HG03457 (cell line): Measurements from ENCODE around the gene COL5A1.
"Not testable (repeated sequence)": the region's sequence is repeated elsewhere in the genome, so short reads cannot be mapped to it uniquely, and the experiment has no call there.

Experiments
- ATAC-seq: cut with Tn5 transposase; IDR thresholded peaks from one replicate; pipeline ENCODE4 v1.9.1; 2021; ENCODE audit warnings: moderate number of reproducible peaks; ENCODE audit not compliant: unreplicated experiment

The COL5A1 gene

DNA sequence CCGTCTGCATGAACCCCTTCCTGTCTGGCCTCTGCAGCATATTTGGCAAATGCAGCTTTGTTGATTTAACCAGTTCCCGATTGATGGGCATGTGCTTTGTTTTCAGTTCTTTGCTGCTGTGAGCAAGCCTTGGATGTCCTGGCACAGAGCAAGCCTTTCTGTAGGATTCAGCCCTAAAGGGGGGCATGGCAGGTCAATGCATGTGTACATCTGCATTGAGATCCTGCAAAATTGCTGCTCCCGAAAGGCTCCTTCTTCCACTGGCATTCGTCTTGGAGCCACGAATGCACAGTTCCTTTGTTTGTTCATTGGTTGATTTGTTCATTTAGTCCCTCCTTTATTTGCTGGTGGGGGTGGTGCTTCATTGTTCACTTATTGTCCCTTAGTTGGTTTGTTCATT is 34.8 kb downstream of the COL5A1 start:
- no peak for ATAC-seq

DNA sequence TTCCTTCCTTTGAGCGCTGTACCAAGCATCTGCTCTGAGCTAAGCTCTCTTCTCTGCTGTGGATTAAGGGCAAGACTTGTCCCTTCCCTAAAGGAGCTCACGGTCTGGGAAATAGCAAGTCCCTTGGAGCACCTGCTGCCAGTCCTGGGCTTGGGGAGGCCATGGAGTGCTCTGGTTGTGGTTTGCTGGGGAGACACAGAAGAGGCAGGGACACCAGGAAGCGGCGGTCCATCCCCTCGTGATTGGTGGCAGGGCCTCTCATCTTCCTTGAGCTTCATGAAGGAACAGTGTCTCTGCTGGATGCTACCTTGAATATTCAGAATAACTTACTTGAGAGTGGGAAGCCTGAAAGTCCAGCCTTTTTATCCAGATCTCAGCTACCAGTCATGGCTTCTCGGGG is 35.3 kb downstream of the COL5A1 start:
- no peak for ATAC-seq

DNA sequence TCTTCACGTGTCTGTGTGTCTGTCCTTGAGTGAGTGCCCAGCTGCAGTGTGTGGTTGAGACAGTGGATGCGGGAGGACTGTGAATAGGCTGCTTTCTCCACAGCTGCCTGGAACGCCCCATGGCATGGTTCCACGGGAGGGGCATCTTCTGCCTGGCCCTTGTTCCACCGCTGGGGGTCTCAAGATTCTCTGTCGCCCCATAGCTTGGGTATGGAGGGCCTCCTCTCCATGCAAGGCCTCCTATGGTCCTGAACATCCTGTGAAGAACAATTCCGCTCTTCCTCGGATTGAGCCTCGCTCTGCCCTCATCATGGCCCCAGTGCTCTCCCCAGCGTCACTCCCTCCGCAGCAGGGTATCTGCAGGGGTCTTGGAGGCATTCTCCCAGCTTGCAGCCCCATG is 36.1 kb downstream of the COL5A1 start:
- no peak for ATAC-seq

DNA sequence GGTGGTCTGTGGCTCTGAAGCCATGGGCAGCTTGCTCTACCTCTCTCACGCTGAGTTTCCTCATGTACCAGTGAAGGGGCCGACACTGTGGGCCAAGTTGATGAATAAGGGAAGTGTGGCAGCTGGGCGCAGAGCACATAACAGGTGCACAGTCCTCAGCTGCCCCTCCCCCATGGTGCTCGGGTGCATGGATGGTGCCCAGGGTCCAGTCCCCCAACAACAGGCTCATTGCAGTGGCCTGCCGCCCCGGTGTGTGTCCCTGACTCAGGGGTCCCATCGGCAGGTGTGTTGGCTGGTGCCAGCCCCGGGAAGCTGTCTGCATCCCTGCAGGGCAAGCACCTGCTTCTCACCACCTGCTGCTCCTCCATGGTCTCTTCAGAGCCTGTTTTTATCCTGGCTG is 36.6 kb downstream of the COL5A1 start:
- ATAC-seq: no peak

DNA sequence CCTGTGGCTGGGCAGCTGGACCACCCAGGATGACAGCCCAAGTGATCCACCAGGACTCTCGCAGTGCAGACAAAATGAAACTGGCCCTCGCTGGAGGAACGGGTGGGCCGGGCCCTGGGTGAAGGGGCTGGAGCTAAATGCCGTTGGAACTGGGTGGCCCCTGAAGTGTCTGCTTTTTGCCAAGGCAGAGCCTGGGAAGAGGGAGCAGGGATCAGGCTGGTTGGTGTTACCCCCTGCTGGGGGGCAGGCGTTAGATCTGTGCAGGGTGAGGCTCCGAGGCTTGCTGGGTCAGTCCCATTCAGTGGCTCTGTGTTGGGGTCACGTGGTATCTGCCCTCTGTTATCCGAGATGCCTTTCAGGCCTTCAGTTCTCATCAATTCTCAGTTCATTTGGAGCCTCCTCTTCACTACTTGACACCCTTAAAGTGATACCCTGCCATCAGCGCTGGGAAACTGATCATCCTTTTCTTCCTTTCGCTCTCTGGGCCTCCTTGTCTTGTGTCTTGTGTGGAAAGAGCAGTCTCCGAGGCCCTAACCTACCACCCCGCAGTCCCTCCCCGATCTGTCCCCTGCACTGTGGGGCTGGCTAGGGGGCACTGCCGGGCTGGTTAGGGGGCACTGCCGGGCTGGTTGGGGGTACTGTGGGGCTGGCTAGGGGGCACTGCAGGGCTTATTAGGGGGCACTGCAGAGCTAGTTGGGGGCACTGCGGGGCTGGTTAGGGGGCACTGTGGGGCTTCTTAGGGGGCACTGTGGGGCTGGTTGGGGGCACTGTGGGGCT is 37.3 kb downstream of the COL5A1 start:
- no peak for ATAC-seq

DNA sequence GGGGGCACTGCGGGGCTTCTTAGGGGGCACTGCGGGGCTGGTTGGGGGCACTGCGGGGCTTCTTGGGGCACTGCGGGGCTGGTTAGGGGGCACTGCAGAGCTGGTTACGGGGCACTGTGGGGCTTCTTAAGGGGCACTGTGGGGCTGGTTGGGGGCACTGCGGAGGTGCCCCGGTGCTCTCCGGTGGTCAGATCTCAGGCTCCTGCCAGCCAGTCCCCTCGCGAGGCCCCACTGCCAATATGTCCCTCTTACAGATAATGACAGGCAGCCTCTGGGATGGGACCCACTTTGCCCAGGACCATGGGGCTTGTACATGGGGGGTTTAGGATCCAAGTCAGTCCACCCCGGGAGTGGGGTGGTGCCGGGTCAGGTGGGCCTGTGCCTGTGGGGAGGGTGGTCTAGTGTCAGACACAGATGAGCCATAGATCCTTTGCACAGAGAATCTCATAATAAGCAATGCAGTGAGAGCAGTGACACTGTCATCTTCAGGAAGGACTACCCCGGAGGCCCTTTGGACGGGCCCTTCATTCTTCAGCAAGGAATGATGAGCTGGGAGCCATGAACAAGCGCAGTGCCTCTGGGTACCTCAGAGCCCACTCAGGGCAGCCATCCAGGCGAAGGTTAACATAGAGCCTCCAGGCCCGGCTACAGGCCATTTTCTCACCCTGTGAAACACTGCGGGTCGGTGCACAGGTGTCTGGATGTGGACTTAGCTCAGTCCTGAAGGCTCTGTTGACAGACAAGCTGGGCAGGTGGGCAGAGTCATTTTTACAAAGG is 38.2 kb downstream of the COL5A1 start:
- ATAC-seq: no peak

DNA sequence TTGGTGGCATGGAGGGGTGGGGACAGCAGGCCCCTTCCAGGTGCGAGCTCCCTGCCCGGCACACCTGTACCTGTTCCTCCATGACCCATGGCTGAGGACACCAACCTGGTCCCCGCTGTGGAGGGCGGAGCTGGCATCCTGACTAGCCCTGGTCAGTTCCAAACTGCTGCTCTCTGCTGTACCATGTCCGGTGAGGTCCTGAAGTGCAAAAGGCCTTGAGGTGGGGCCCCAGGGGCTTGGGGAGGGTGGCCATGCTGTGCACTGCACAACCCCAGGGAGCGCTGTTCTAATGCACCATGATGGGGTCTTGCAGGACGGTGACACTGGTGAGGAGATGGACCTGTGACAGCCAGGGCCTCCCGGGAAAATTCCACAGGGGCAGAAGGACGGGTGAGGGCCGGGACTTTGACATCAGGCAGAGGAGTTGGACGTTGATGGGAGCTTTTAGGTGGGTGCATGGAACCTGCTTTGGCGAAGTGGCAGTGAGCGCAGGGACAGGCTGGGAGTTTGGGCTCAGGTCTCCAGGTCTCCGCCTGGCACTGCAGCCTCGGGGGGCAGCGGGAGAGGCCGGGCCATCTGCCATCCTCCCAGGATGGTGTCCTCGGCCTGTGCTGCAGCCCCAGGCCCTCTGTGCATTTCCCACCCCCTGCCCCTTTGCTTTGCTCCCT is 38.9 kb downstream of the COL5A1 start:
- no peak for ATAC-seq

DNA sequence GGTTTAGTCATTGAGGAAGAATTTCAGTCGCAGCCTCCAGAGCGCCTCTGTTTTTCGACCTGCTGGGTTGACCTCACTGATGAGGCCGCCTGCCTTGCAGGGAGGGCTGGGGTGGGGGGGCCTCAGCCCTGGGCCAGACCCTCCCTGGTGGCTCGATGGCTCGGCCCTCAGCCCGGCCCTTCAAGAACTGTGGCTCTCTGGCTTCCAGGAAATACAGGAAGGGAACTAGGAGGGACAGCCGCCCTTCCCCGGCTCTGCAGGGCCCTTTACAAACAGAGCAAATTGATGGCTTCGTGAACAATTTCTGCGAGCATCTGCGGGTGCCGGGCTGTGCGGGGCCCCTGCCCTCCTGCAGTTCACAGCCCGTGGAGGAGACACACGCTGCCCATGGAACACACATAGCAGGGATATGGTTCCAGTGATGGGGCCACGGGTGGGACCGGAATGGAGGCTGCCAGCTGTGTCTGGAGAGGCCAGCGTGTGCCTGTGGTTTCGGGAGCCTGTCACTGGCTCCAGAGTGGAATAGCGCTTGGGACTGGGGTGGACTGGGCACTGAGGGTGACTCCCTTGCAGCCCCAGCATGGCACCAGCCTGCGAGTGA is 39.6 kb downstream of the COL5A1 start:
- ATAC-seq: no peak

DNA sequence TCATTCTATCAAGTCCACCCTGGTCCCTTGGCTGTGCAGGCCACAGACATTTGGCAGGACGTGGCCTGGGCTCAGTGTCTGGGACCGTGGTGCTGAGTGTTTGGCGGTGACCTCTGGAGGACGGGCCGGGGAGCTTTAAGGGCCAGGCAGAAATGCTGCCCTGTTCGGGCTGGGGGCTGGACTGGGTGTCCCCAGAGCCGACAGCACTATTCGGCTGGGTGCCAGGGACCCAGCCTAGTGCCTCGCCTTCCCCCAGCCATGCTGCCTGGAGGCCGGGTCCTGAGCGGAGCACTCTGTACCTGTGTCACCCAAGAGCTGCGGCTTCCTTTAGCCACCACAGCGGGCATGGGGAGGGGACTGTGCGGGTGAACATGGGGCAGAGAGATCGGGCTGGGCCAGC is 40.4 kb downstream of the COL5A1 start:
- ATAC-seq: no peak

DNA sequence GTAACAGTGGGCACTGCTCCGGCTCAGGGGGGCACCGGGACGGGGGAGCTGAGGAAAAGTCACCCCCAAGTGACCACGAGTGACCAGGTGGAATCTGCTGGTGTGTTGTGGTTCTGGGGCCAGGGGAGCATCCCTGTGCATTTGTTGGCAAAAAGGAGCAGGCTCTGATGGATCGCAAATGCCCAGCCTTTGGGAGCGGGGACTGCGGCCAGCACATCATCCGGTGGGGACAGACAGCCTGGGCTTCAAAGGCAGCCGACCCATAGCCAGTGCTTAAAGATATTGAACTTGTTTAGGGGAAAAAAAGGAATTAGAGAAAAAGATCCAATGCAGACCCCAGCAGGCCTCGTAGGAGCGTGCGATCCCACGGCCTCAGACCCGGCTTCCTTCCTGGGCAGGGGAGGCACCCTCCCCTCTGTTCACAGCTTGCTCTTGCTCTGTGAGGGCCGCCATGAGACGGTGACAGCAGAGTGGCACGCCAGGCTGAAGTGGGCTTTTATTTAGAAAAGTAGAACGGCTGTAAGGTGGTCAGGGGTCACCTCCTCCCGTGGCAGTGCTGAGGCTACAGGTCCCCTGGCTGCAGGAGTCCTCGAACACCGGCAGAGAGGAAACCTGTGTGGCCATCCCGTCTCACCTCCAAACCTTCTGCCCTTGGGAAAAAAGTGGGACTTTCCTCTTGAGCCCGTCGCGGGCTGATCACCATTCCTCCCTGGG is 41.2 kb downstream of the COL5A1 start:
- no peak for ATAC-seq

DNA sequence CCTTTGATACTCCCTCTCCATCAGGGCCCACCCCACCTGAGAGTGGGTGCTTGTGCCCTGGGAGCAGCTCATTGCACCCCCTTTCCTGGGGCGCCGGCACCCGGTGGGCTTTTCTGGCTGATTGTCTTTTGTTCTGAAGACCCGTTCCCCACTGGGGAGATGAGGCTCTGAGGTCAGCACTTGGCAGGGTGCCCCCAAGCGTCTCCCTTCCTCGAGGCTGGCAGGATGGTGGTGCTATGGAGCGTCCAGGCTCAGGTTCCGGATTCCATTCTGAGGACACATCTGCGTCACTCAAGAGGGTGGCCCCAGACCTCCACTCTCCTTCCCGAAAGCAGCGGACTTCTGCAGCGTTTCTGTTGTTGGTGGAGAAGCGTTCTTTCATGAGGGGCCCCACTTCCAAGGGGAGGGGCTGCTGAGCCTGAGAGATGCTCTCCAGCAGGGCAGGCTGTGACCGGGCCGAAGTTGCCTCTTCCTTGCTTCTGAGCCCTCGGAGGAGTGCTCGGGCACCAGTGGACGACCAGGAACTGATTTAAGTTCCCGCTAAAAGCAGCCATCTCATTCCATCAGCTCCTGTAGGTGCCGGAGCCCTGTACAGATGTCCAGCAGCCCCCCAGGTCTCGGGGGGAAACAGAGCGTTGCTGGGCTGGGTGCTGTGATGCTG is 42.2 kb downstream of the COL5A1 start:
- no peak for ATAC-seq

DNA sequence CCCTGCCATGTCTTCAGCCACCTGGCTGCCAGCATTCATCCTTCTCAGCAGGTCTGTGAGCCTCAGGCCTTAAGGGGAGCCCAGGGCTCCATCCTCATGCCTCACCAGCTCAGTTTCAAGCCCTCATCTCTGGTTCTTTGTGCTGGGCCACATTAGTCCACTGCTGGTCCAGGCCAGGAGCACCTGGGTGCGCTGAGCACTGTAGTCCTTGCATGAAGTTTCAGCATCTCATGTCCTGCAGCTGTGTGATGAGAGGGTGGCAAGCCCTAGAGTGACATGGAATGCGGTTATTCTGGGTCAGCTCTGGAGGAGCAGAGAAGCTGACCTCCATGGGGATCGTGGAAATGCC is 42.7 kb downstream of the COL5A1 start:
- ATAC-seq: no peak

DNA sequence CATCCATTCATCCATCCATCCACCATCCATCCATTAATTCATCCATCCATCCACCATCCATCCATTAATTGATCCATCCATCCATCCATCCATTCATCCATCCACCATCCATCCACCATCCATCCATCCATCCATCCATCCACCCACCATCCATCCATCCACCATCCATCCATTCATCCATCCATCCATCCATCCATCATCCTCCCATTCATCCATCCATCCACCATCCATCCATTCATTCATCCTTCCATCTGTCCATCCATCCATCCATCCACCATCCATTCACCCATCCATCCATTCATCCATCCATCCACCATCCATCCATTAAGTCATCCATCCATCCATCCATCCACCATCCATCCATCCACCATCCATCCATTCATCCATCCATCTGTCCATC is 43.3 kb downstream of the COL5A1 start:
- not testable (repeated sequence) for ATAC-seq

DNA sequence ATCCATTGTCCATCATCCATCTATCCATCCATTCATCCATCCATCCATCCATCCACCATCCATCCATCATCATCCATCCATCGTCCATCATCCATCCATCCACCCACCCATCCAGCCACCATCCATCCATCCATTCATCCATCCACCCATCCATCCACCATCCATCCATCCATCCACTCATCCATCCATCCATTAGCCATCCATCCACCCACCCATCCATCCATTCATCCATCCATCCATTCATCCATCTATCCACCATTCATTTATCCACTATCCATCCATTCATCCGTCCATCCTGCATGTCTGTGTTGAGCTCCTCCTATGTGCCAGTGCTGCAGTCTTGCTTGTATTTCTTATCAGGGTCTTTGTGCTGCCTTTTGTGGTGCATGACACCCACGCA is 44.2 kb downstream of the COL5A1 start:
- ATAC-seq: no peak

DNA sequence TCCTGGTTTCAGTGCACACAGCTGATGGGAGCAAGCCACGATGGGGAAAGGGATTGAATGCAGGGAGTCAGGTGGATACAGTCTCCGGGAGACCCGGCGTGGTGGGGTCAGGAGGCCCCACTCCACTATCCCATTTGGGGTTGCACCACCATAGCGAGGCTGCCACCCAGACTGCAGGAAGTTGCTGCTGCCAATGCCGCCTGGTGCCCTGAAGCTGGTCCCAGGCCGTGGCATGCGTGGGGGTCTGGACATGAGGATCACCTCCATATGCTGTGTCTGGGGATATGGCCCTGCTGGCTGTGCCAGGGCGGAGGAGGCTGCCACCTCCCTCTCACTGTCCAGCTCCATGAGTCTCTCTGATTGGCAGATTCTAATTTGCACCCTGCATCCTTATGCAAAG is 45.3 kb downstream of the COL5A1 start:
- ATAC-seq: no peak

DNA sequence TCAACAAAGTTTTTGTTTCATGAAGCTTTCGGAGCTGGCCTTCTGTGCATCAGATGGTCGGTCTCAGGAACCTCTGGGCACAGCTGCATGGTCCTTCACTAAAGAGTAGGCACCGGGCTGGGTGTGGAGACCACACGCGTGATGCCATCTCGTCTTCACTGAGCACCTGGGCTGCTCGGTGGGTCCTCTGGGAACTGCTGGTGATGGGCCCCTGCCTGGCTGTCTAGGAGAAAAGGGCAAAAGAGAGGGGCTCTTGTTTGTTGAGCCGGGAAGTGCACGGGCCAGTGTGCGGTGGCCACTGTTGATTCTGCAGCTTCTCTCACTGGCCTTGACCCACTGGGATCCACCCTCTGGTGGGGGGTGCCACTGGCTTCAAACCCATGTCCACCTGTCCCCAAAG is 46.0 kb downstream of the COL5A1 start:
- ATAC-seq: no peak

DNA sequence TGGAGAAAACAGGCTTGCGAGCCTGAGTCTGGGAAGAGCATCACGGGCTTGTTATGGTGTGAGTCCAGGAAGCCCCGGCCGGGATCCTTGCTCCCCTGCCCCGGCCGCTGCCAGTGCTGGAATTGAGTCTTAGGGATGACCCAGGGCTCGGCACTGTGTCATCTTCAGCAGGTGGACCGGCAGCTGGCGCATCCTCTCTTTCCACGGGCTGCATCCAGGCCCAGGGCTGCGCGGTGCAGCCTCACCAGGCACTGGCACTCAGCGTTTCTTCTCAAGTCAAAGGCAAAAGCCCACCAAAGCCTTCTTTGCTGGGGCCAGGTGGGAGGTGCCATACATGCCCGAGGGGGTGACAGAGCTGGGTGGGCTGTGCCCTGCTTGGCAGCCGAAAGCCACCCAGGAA is 46.6 kb downstream of the COL5A1 start:
- ATAC-seq: no peak

DNA sequence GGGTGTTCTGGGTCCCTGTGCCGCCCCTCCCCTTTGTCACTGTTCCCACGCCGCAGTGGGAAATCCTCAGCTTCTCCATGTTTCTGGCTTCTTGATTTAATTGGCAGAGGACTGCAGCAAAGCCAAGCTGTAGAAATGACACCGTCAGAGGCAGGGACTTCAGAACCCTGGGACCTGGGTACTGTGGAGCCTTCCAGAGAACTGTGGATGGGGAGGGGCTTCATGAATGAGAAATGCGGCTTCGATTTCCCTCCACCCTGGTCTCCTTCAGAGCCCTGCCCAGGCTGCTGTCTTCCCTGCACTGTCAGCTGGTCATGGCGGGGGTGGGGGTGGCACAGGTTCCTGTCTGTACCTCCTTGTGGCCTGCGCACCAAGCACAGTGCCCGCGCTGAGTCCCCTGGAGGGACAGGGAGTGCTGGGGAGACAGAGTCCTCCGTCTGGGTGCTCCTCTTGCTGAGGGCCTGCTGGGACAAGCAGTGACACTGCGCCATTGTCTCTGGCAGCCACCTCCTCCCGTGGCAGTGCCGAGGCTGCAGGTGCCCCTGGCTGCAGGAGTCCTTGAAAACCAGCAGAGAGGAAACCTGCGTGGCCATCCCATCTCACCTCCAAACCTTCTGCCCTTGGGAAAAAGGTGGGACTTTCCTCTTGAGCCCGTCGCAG is 47.2 kb downstream of the COL5A1 start:
- ATAC-seq: no peak

DNA sequence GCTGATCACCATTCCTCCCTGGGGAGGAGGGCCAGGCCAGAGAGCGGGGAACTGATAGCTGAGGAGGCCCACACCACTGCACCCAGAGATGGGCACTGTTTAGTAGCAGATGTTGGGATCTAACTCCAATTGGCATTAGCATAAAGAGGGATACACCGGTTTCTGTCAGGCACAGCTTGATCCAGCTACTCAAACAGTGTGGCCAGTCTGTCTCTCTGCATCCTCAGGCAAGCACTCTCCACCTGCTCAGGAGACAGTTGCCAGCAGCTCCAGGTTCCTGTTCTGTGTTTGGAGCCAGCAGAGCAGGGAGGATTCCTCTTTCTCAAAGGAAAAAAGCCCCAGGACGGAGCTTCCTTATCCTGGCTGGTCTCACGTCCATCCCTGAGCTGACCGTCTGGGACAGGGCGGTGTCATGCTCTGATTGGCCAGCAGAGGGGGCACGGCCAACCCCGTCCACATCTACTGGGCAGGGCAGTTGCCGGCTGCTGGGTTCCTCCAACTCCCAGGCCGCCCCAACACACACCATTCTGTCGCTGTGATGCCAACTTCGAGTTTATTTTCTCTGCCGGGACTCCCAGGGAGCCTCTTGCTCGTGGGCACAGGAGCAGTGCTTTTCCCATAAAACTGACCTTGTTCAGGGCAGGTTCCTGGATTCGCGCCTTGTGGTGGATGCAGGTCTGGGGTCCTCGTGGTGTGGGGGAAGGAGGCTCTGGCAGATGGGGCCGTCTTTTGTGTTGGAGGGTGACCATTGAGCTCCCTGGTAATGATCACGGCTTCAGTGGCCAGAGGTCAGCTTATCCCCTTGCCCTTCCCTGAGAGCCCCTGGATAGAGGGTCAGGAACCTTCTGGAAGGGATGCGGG is 47.9 kb downstream of the COL5A1 start:
- no peak for ATAC-seq
